Measurements from ENCODE around the gene VANGL1. TPM values are rescaled to one million over a fixed set of nuclear protein-coding genes. Genes with fewer than 3 reads are reported as not detected.

The VANGL1 gene
- total and polyA plus RNA-seq, 2 of the 4 experiments (the other 2 are of a cell fraction), result 6.1 to 6.7 TPM

DNA sequence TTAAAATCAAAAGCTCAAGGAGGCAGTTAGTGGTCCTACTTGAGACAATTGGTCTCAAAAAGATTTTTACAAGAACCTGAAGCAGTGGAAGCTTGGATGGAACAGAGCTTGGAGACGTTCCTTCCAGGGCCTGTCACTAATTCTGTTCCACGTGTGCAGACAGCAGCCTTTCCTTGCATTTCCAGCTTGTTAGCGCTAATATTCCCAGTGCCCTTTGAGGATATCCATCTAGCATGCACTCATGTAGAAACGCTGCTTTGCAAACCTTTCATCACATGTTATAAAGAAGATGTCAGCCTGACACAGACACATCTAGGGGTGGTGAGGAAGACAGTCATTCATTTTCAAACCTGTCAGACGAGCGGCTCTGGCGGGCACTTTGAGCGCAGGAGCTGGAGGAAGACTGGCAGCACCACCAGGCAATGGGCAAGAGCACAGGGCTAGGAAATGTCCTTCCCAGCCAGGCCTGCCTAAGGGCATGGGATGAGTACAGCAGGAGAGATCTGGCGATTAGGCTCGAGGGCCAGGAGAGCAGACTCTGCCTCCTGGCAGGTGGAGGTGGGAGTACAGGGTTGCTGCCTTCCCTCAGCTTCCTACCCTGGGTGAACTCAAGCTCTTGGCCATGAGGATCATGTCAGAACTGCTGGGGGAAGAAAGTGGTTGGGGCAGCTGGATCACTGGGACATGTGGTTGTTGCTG is 71.3 kb downstream of the VANGL1 start (continued):
- TF ChIP-seq, protein P1, sequence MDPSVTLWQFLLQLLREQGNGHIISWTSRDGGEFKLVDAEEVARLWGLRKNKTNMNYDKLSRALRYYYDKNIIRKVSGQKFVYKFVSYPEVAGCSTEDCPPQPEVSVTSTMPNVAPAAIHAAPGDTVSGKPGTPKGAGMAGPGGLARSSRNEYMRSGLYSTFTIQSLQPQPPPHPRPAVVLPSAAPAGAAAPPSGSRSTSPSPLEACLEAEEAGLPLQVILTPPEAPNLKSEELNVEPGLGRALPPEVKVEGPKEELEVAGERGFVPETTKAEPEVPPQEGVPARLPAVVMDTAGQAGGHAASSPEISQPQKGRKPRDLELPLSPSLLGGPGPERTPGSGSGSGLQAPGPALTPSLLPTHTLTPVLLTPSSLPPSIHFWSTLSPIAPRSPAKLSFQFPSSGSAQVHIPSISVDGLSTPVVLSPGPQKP (IDR thresholded peaks at IDR 0.05; ENCODE audit: borderline replicate concordance, low read depth, low read length), result no peak
- TF ChIP-seq, protein P2, sequence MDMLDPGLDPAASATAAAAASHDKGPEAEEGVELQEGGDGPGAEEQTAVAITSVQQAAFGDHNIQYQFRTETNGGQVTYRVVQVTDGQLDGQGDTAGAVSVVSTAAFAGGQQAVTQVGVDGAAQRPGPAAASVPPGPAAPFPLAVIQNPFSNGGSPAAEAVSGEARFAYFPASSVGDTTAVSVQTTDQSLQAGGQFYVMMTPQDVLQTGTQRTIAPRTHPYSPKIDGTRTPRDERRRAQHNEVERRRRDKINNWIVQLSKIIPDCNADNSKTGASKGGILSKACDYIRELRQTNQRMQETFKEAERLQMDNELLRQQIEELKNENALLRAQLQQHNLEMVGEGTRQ (IDR thresholded peaks at IDR 0.05; ENCODE audit: low read depth, low read length), result no peak

DNA sequence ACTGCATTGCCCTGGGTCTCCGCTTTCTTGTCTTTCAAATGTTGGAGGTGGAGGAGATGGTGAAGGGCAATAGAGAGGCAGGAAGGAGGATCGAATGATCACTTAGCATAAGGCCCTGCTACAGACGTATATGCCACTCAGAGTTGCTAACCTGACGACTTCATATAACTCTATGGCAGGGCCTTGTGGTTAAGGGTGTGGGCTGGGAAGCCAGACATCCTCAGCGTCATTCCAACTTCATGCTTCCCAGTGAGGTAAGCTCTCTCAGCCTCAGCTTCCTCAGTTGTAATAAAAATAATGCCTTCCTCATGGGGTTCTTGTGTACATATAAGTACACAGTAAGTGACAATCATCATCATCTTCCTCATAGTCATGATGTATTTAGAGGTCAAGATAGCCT is 72.1 kb downstream of the VANGL1 start:
- dilution Hi-C loops (cut with HindIII; ENCODE audit: low sequenced_read_pairs, unreplicated experiment) (no loop called here), in situ Hi-C loops (cut with MboI; ENCODE audit: low sequenced_read_pairs) (no loop called here), intact Hi-C loops (cut with micrococcal nuclease) (no loop called here)
- CTCF ChIA-PET, result no interaction called here
- Histone ChIP-seq H3K23ac (ENCODE audit: low read depth, low read length) (no peak overlapping the region), H4K8ac (ENCODE audit: low read depth in 2 of 2, low read length in 2 of 2) (no peak overlapping the region), H3K56ac (ENCODE audit: extremely low read depth, insufficient read depth, low read length) (no peak overlapping the region), H3K36me3 (ENCODE audit: control insufficient read depth, insufficient read depth, low read length) (no peaks in the 10 kb centered on the region), H3K9me1 (ENCODE audit: insufficient read depth, low read length) (no peaks in the 10 kb centered on the region), H3K4me1 (ENCODE audit: control insufficient read depth, insufficient read depth, low read length) (no peaks in the 10 kb centered on the region), H3K27ac (ENCODE audit: insufficient read depth, low read length) (no peak overlapping the region), H3K9me3 (ENCODE audit: control insufficient read depth, insufficient read depth, low read length) (no peaks in the 10 kb centered on the region), H2AK9ac (replicated peaks; ENCODE audit: low read depth, low read length, poor library complexity) (no peak overlapping the region), H2BK5ac (ENCODE audit: low read depth, low read length, poor library complexity, severe bottlenecking) (no peak overlapping the region), H3K27me3 (ENCODE audit: control insufficient read depth, insufficient read depth, low read length) (peaks cover 44% of the 10 kb centered on the region), H2BK20ac (ENCODE audit: low read depth, low read length) (no peak overlapping the region), H4K5ac (ENCODE audit: low read depth, low read length) (no peak overlapping the region), H2BK120ac (ENCODE audit: low read depth, low read length) (no peak overlapping the region), H3K4me2 (ENCODE audit: low read depth, low read length) (no peak overlapping the region), H4K20me1 (ENCODE audit: insufficient read depth, low read length) (no peaks in the 10 kb centered on the region), H3K18ac (ENCODE audit: low read depth, low read length) (no peak overlapping the region), H4K91ac (ENCODE audit: insufficient read depth, low read depth, low read length) (no peak overlapping the region), H3K9ac (ENCODE audit: low read depth, low read length) (no peak overlapping the region), H3K79me1 (ENCODE audit: low read depth in 1 of 2, low read length in 2 of 2) (no peaks in the 10 kb centered on the region), H2BK15ac (ENCODE audit: low read depth, low read length) (no peak overlapping the region), H2AFZ (replicated peaks; ENCODE audit: low read length, poor library complexity) (no peak overlapping the region), H2AK5ac (ENCODE audit: low read depth, low read length) (no peak overlapping the region), H3K4me3 (ENCODE audit: insufficient read depth, low read depth, low read length) (no peak overlapping the region), H3K14ac (replicated peaks; ENCODE audit: low read depth, low read length) (no peak overlapping the region), H3K4ac (ENCODE audit: low read depth, low read length) (no peak overlapping the region)
- no peak for ATAC-seq (ENCODE audit: low read depth)
- no CpG with 5 or more reads among the region's 5 CpGs for WGBS, 2 experiments (ENCODE audit: extremely low coverage in 2 of 2, insufficient read length in 1 of 2)
- BruUV-seq (replicated peaks), result no TSS peak
- no peak for TF ChIP-seq SMC3 (IDR thresholded peaks at IDR 0.05; ENCODE audit: low read depth, low read length)
- no peak for TF ChIP-seq CHD1 (IDR thresholded peaks at IDR 0.05; ENCODE audit: low read depth, low read length)
- TF ChIP-seq POLR2A (IDR thresholded peaks at IDR 0.05; ENCODE audit: low read depth, low read length), result no peak
- POLR2A ChIA-PET (ENCODE audit: unreplicated experiment), result no interaction called here
- no peak for DNase-seq
